ENCODE measurements around the gene AKT1S1. TPM values are rescaled to one million over a fixed set of nuclear protein-coding genes. Genes with fewer than 3 reads are reported as not detected.

Gene AKT1S1
- total and polyA plus RNA-seq, 2 experiments from 2014 or later, result 15.6 to 74.5 TPM

DNA sequence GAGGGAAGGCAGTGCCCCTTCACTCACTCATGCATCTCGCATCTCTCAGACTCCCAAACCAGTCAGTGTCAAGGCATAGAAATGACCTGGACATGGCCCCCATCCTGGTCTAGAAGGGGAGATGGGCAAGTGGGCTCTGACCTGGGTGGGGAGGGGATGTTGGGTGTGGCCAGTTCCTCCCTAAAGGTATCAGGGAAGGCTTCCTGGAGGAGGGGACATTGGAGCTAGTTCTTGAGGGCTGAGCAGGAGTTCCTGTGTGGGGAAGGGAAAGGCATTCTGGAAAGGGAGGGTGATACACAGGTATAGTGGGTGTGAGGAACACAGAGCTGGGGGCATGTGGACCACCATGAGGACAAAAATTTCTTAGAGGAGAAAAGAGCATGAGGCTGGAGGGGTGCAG lies 15.6 kb upstream of the AKT1S1 start:
- Histone ChIP-seq H3K4me3 (no peak overlapping the region), H3K27me3 (no peaks in the 10 kb centered on the region), H3K9me3 (ENCODE audit: low read depth) (no peaks in the 10 kb centered on the region), H4K20me1 (ENCODE audit: insufficient read depth, poor library complexity, severe bottlenecking) (no peaks in the 10 kb centered on the region), H3K79me2 (no peaks in the 10 kb centered on the region), H3K9me2 (replicated peaks; ENCODE audit: insufficient read depth) (no peaks in the 10 kb centered on the region), H3K36me3 (replicated peaks; ENCODE audit: insufficient read depth, low read depth) (no peaks in the 10 kb centered on the region), H3K27ac (no peak overlapping the region), H2AFZ (no peak overlapping the region), H3K4me2 (no peak overlapping the region), H3K4me1 (ENCODE audit: insufficient read depth) (peaks cover 7% of the 10 kb centered on the region)
- TF ChIP-seq, protein P1, sequence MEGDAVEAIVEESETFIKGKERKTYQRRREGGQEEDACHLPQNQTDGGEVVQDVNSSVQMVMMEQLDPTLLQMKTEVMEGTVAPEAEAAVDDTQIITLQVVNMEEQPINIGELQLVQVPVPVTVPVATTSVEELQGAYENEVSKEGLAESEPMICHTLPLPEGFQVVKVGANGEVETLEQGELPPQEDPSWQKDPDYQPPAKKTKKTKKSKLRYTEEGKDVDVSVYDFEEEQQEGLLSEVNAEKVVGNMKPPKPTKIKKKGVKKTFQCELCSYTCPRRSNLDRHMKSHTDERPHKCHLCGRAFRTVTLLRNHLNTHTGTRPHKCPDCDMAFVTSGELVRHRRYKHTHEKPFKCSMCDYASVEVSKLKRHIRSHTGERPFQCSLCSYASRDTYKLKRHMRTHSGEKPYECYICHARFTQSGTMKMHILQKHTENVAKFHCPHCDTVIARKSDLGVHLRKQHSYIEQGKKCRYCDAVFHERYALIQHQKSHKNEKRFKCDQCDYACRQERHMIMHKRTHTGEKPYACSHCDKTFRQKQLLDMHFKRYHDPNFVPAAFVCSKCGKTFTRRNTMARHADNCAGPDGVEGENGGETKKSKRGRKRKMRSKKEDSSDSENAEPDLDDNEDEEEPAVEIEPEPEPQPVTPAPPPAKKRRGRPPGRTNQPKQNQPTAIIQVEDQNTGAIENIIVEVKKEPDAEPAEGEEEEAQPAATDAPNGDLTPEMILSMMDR (IDR thresholded peaks at IDR 0.05; ENCODE audit: poor library complexity), result no peak
- TF ChIP-seq EZH2phosphoT487 (IDR thresholded peaks at IDR 0.05; ENCODE audit: low read depth, severe bottlenecking, unreplicated experiment), result no peak
- TF ChIP-seq EZH2 (IDR thresholded peaks at IDR 0.05; ENCODE audit: borderline replicate concordance), result no peak
- 100% methylated on average over 1 of the region's 1 CpG for WGBS (ENCODE audit: low lambda C conversion rate, missing lambda C conversion rate)
- no peak for DNase-seq (ENCODE audit: low spot score)

DNA sequence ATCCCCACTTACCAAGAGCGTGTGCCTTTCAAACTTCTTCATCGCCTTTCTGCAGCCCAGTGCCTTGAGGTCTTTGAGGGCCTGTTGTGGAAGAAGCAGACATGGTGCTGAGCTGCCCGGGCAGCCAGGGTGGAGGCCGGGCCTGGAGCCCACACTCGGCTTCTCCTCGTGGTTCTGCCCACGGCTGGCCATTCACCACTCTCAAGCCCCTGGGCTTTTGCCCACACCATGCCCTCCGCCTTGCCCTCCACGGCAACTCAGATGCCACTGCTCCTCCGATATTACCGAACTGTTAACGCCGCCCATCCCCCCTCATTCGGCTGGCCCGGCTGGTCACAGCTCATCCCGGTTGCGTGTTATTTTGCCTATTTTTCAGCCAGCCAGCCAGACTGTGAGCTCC lies 14.2 kb upstream of the AKT1S1 start:
- no peaks in the 10 kb centered on the region for H3K79me2 ChIP-seq
- TF ChIP-seq, protein P1 (IDR thresholded peaks at IDR 0.05; ENCODE audit: poor library complexity), result no peak
- TF ChIP-seq EZH2 (IDR thresholded peaks at IDR 0.05; ENCODE audit: borderline replicate concordance), result no peak
- no peak for TF ChIP-seq EZH2phosphoT487 (IDR thresholded peaks at IDR 0.05; ENCODE audit: low read depth, severe bottlenecking, unreplicated experiment)
- H3K4me3 ChIP-seq, result no peak overlapping the region
- no peaks in the 10 kb centered on the region for H3K36me3 ChIP-seq (replicated peaks; ENCODE audit: insufficient read depth, low read depth)
- H3K9me3 ChIP-seq (ENCODE audit: low read depth), result no peaks in the 10 kb centered on the region
- H3K4me1 ChIP-seq (ENCODE audit: insufficient read depth), result peaks cover 7% of the 10 kb centered on the region
- DNase-seq (ENCODE audit: low spot score), result no peak
- H3K4me2 ChIP-seq, result no peak overlapping the region
- H3K9me2 ChIP-seq (replicated peaks; ENCODE audit: insufficient read depth), result no peaks in the 10 kb centered on the region
- H4K20me1 ChIP-seq (ENCODE audit: insufficient read depth, poor library complexity, severe bottlenecking), result no peaks in the 10 kb centered on the region
- no peak overlapping the region for H2AFZ ChIP-seq
- no peaks in the 10 kb centered on the region for H3K27me3 ChIP-seq
- H3K27ac ChIP-seq, result no peak overlapping the region
- 90% methylated on average over 17 of the region's 17 CpGs for WGBS (ENCODE audit: low lambda C conversion rate, missing lambda C conversion rate)

DNA sequence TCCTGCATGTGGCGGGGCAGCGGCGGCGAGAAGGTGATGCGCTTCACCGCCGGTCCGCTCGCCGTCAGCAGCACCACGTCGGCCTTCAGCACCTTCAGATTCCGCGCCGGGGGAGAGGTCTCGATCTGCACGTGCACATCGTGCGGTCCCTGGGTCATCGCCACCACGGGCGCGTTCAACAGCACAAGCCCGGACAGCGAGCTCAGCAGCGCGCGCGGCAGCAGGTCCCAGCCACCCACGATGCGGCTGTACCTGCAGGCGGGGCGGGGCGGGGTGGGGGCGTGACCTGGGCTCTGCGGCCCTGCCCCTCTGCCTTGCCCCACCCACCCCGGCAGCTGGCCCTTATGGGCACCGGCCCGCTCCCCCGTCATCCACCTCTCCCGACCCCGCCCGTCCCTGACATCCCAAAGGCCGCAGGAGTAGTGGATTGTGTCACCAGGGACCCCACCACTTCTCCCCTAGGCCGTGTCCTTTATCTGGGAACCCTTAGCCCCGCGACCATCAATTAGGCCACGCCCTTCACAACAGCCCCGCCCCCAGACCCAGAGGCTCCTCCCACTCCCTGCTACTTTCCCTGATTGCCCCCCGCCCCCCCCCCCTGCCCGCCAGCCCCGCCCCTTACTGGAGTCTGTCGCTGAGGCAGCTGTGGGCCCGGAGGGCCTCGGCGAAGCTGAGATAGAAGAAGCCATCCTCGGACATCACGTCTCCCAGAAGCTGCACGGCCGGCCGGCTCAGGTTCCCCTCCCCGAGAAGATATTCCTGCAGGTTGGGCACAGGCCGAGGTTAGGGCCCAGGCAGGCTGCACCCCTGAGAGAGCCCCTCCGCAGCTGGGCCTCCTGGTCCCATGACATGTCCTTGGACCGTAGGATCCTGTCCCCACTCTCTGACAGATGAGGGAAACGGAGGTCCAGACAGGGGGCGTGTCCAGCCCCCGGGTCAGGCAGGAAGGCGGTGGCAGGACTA lies 13.5 kb upstream of the AKT1S1 start:
- whole genome bisulfite sequencing (ENCODE audit: low lambda C conversion rate, missing lambda C conversion rate), result 25% methylated on average over 42 of the region's 69 CpGs
- Histone ChIP-seq H3K4me2 (peak overlapping the region; percentile 85), H3K4me3 (no peak overlapping the region), H4K20me1 (ENCODE audit: insufficient read depth, poor library complexity, severe bottlenecking) (no peaks in the 10 kb centered on the region), H3K27me3 (no peaks in the 10 kb centered on the region), H2AFZ (no peak overlapping the region), H3K9me3 (ENCODE audit: low read depth) (no peaks in the 10 kb centered on the region), H3K4me1 (ENCODE audit: insufficient read depth) (peaks cover 7% of the 10 kb centered on the region), H3K36me3 (replicated peaks; ENCODE audit: insufficient read depth, low read depth) (no peaks in the 10 kb centered on the region), H3K79me2 (no peaks in the 10 kb centered on the region), H3K27ac (no peak overlapping the region), H3K9me2 (replicated peaks; ENCODE audit: insufficient read depth) (no peaks in the 10 kb centered on the region)
- peak; percentile 58 for DNase-seq (ENCODE audit: low spot score)
- TF ChIP-seq, protein P1 (IDR thresholded peaks at IDR 0.05; ENCODE audit: poor library complexity), result no peak
- TF ChIP-seq EZH2phosphoT487 (IDR thresholded peaks at IDR 0.05; ENCODE audit: low read depth, severe bottlenecking, unreplicated experiment), result no peak
- no peak for TF ChIP-seq EZH2 (IDR thresholded peaks at IDR 0.05; ENCODE audit: borderline replicate concordance)
